Aorta (tissue), 5 donors: ENCODE measurements around the gene FOLR3. TPM values are rescaled to one million over a fixed set of nuclear protein-coding genes. Genes with fewer than 3 reads are reported as not detected.
"Not testable (repeated sequence)": the region's sequence is repeated elsewhere in the genome, so short reads cannot be mapped to it uniquely, and the experiment has no call there.

Source experiments
- ATAC-seq: fragments of 200-7000 bp; cut with Tn5 transposase; one replicate; pipeline ENCODE4 v1.9.1; 2022; ENCODE audit warnings: moderate library complexity; ENCODE audit not compliant: low FRiP score
- DNase-seq, 2 donors: peaks; one replicate each; pipeline ENCODE4 v3.0.0-alpha.2; 2020
- H3K27ac ChIP-seq, 2 donors: one replicate each; pipeline ENCODE4 v1.5.1; 2013; ENCODE audit warnings: low read length in 2 of 2, mild to moderate bottlenecking in 2 of 2, moderate library complexity in 2 of 2, control low read depth in 1 of 2, inconsistent platforms in 1 of 2, low read depth in 1 of 2
- H3K27me3 ChIP-seq, 2 donors: one replicate each; pipeline ENCODE4 v1.6.1; 2013; ENCODE audit warnings: control low read depth in 1 of 2, low read length in 1 of 2, mild to moderate bottlenecking in 1 of 2, moderate library complexity in 1 of 2; ENCODE audit not compliant: insufficient read depth in 2 of 2, control insufficient read depth in 1 of 2
- H3K36me3 ChIP-seq, 2 donors: one replicate each; pipeline ENCODE4 v1.6.1; 2013; ENCODE audit warnings: control low read depth in 1 of 2, low read length in 1 of 2, mild to moderate bottlenecking in 1 of 2; ENCODE audit not compliant: insufficient read depth in 2 of 2, control insufficient read depth in 1 of 2
- H3K4me1 ChIP-seq, 2 donors: one replicate each; pipeline ENCODE4 v1.6.1; 2013; ENCODE audit warnings: low read length in 2 of 2, control low read depth in 1 of 2, mild to moderate bottlenecking in 1 of 2, moderate library complexity in 1 of 2; ENCODE audit not compliant: insufficient read depth in 2 of 2, control insufficient read depth in 1 of 2
- H3K4me3 ChIP-seq, 2 donors: one replicate each; pipeline ENCODE4 v1.5.1; 2013; ENCODE audit warnings: low read length in 2 of 2, control low read depth in 1 of 2, mild to moderate bottlenecking in 1 of 2
- H3K9me3 ChIP-seq: one replicate; pipeline ENCODE4 v1.6.1; 2013; ENCODE audit warnings: mild to moderate bottlenecking, low read length; ENCODE audit not compliant: control insufficient read depth
- WGBS, 2 donors: extraction: QIAGEN DNeasy Blood & Tissue Kit; methylation state at CpG; one replicate each; pipeline ENCODE4 v1.1.7; 2013; 5-methylcytosine and 5-hydroxymethylcytosine counted together
- intact Hi-C, 2 donors: fragments of 100-400 bp; cut with DNase I; formaldehyde crosslinking; loops; one replicate each; pipeline versions ENCODE4 v1.14.2 to v1.15.0; 2022
- polyA plus RNA-seq, 2 donors: library from polyadenylated mRNA; stranded (reverse); fragments of 200-250 nt; gene quantifications; one replicate each; pipeline ENCODE4 v1.2.3, GENCODE V29; 2013
- total RNA-seq, 2 donors: library from RNA; stranded (reverse); fragmentation: NEBNext Ultra II Directional; extraction: Animal tissue kit (Norgen Biotek cat#: 25700); gene quantifications; one replicate each; pipeline ENCODE4 v1.2.1, GENCODE V29; 2021
- donor health status: healthy with polysubstance abuse.
- donor health status: Bipolar disorder and iron deficiency.
- donor health status: DM: no; HTN: no; CAD: no.
- donor health status: DM: no; HTN: no; CAD: no.
- donor health status: DM: yes; HTN: yes; CAD: no.

The FOLR3 gene
- total and polyA plus RNA-seq, 4 donors: 4.7 TPM; not detected in 3

DNA sequence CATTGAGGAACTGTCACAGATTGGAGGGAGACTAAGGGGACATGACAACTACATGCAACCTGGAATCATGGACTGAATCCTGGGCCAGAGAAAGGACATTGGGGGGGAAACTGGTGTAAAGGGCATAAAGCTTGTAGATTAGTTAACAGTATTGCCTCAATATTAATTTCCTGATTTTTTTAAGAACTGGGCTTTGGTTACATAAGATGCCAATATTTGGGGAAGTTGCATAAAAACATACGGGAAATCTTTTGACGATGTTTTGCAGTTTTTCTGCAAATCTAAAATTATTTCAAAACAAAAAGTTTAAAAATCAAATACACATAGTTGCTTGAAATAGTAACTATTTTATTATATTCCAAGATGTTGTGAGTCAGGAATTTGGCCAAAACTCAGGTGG, 2.9 kb upstream of the FOLR3 start:
- Histone ChIP-seq H3K27ac (no peak overlapping the region), H3K36me3 (no peaks in the 10 kb centered on the region), H3K9me3 (no peaks in the 10 kb centered on the region), H3K4me1 (no peaks in the 10 kb centered on the region), H3K4me3 (no peak overlapping the region), H3K27me3 (peaks cover 0 to 1% of the 10 kb centered on the region in 2 donors)
- ATAC-seq (no peak), DNase-seq (no peak)
- WGBS, 2 donors: 80 to 85% methylated on average over 2 of the region's 2 CpGs
- intact Hi-C loops: no loop called here

DNA sequence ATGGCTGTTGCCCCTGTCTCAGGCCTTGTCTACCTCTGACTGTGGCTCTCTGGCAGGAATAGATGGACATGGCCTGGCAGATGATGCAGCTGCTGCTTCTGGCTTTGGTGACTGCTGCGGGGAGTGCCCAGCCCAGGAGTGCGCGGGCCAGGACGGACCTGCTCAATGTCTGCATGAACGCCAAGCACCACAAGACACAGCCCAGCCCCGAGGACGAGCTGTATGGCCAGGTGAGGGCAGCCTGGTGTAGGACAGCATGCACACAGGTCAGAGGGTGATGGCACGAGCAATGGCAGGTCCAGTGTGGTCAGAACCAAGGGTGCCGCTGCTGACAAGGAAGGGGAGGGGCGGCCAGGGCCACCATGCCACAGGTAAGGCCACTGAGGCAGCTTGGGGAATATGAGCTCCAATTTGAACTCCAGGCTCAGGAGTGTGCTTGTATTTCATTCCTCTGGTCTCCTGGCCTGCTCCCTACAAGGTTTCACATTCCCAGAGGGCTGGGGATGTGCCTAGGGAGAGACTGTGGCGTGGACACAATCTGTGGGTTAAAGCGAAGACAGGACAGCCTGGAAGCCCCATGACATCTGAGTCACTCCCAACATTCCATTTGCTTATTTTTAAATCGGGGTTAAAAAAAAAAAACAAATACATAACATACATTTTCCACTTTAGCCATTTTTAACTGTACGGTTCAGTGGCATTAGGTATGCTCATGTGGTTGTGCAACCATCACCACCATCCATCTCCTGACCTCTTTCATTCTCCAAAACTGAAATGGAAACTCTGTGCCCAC, 562 bp downstream of the FOLR3 start:
- H3K27ac ChIP-seq: no peak overlapping the region
- no peak overlapping the region for H3K4me3 ChIP-seq
- DNase-seq: no peak
- intact Hi-C loops: no loop called here
- H3K27me3 ChIP-seq: peaks cover 0 to 1% of the 10 kb centered on the region in 2 donors
- no peaks in the 10 kb centered on the region for H3K9me3 ChIP-seq
- no peaks in the 10 kb centered on the region for H3K4me1 ChIP-seq
- 87 to 88% methylated on average over 14 of the region's 14 CpGs for WGBS, 2 donors
- H3K36me3 ChIP-seq: no peaks in the 10 kb centered on the region
- no peak for ATAC-seq

DNA sequence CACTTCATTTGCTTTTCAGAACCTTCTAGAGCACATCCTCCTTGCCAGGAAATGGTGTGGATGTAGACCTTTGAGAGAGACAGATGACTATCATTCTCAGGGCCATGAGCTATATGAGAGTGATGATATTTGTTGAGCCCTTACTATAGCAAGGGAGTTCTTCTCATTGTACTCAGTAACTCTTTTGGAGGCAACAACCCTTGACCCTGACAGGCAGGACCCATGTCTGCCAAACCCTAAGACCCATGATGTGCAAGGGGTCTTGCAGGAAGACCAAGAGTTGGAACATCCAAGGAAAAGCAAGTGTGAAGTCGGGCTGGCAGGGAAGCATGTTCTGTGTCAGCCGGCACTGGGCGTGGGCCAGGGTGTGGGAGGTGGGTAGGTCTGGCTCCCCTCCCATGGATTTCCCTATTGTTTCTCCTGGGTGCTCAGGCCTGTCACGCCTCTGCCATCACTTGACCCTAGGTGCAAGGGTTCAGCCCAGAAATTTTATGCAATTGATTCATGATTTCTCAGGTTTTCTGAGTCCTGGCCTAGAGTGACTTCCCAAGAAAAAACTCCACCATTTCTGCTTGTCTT, 1.2 kb downstream of the FOLR3 start:
- DNase-seq (no peak), ATAC-seq (no peak)
- H3K4me1 ChIP-seq: no peaks in the 10 kb centered on the region
- peaks cover 0 to 1% of the 10 kb centered on the region in 2 donors for H3K27me3 ChIP-seq
- no peak overlapping the region for H3K4me3 ChIP-seq
- WGBS, 2 donors: 87 to 91% methylated on average over 4 of the region's 4 CpGs
- H3K27ac ChIP-seq: no peak overlapping the region
- no peaks in the 10 kb centered on the region for H3K36me3 ChIP-seq
- intact Hi-C loops: no loop called here
- H3K9me3 ChIP-seq: no peaks in the 10 kb centered on the region

DNA sequence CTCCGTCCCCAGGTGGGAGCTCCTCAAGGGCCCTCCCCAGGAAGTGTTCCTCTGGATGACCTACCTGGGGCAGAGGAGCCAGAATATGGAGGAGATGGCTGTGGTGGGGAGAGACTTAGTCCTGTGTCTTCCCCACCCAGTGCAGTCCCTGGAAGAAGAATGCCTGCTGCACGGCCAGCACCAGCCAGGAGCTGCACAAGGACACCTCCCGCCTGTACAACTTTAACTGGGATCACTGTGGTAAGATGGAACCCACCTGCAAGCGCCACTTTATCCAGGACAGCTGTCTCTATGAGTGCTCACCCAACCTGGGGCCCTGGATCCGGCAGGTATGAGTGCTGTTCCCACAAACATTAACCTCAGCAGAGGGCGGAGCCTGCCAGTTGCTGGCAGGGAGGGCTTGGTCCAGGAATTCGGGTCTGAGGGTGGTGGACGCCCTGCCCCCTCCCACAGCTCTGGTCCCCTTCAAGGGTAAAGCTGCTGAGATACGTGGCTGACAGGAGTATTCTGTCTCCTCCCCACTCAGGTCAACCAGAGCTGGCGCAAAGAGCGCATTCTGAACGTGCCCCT, 3.4 kb downstream of the FOLR3 start:
- H3K9me3 ChIP-seq: no peaks in the 10 kb centered on the region
- WGBS, 2 donors: 86 to 88% methylated on average over 10 to 12 of the region's 12 CpGs
- H3K4me1 ChIP-seq: no peaks in the 10 kb centered on the region
- no peak overlapping the region for H3K27ac ChIP-seq
- H3K4me3 ChIP-seq: no peak overlapping the region
- DNase-seq (no peak), ATAC-seq (no peak)
- no peaks in the 10 kb centered on the region for H3K36me3 ChIP-seq
- intact Hi-C loops: no loop called here
- H3K27me3 ChIP-seq: no peaks in the 10 kb centered on the region

DNA sequence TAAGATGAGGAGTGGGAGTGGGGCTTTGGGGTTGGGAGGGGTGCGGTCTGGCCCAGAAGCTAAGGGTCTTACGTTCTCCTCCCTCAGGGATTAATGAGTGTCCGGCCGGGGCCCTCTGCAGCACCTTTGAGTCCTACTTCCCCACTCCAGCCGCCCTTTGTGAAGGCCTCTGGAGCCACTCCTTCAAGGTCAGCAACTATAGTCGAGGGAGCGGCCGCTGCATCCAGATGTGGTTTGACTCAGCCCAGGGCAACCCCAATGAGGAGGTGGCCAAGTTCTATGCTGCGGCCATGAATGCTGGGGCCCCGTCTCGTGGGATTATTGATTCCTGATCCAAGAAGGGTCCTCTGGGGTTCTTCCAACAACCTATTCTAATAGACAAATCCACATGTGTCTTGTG, 4.0 kb downstream of the FOLR3 start:
- no peaks in the 10 kb centered on the region for H3K27me3 ChIP-seq
- intact Hi-C loops: no loop called here
- WGBS, 2 donors: 92 to 96% methylated on average over 8 to 11 of the region's 11 CpGs
- H3K9me3 ChIP-seq: no peaks in the 10 kb centered on the region
- DNase-seq (no peak), ATAC-seq (no peak)
- no peak overlapping the region for H3K27ac ChIP-seq
- no peaks in the 10 kb centered on the region for H3K4me1 ChIP-seq
- no peaks in the 10 kb centered on the region for H3K36me3 ChIP-seq
- H3K4me3 ChIP-seq: no peak overlapping the region

DNA sequence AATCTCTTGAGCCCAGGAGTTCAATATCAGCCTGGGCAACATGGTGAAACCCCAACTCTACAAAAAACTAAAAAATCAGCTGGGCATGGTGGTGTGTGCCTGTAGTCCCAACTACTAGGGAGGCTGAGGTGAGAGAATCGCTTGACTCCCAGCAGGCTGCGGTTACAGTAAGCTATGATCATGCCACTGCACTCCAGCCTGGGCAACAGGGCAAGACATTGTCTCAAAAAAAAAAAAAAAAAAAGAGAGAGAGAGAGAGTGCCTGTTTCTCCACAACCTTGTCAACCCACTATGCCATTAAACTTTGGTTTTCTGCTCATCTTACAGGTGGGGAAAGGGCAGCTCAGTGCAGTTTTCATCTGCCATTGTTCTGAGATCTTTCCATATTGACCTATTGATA, 5.1 kb downstream of the FOLR3 start:
- no peak for ATAC-seq
- Histone ChIP-seq H3K4me1 (no peaks in the 10 kb centered on the region), H3K36me3 (no peaks in the 10 kb centered on the region), H3K27me3 (no peaks in the 10 kb centered on the region), H3K4me3 (no peak overlapping the region), H3K27ac (no peak overlapping the region), H3K9me3 (no peaks in the 10 kb centered on the region)
- DNase-seq: no peak
- intact Hi-C loops: no loop called here
- 90 to 91% methylated on average over 2 of the region's 2 CpGs for WGBS, 2 donors

DNA sequence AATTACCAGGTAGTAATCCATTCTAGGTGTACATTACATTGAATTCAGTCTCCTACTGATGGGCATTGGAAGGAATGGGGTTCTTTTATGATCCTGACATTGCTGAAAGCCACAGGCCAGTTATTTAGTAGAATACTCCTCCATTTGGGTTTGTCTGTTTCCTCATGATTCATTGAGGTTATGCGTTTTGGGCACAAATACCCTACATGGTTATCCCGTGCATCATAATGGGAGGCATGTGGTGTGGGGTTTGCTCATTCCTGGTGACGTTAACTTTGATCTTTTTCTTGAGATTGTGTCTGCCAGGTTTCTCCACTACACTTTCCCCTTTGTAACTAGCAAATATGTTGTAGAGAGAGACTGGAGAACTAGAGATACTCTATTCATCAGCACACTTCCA, 5.5 kb downstream of the FOLR3 start:
- Histone ChIP-seq H3K4me3 (no peak overlapping the region), H3K4me1 (no peaks in the 10 kb centered on the region), H3K36me3 (no peaks in the 10 kb centered on the region), H3K9me3 (no peaks in the 10 kb centered on the region), H3K27ac (no peak overlapping the region), H3K27me3 (no peaks in the 10 kb centered on the region)
- ATAC-seq (no peak), DNase-seq (no peak)
- 69% methylated on average over 3 of the region's 3 CpGs for WGBS, 2 donors
- intact Hi-C loops: no loop called here

DNA sequence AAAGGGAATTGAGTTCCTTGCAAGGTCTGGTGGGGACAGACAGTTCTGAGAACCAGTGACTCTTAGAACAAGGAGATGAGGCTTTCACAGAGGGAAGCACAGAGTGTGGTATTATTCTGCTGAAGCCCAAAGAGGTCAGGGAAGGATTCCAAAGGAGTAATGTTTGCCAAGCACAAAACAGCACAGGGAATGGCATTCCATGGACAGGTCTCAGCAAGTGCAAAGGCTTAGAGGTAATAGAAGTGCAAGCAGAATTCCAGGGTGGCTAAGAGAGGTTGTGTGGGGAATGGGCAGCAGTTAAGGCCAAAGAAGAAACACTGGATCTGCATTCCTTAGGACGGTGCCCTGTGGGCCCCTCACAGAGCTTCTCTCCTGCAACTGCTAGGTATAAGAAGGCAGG, 6.6 kb downstream of the FOLR3 start:
- H3K36me3 ChIP-seq, DNase-seq, intact Hi-C loops, H3K4me3 ChIP-seq, H3K27me3 ChIP-seq, H3K9me3 ChIP-seq, H3K4me1 ChIP-seq, H3K27ac ChIP-seq, ATAC-seq: not testable (repeated sequence)
- 35% methylated on average over 1 of the region's 1 CpG; no CpG with 5 or more reads in 1 of the 2 donors for WGBS, 2 donors

DNA sequence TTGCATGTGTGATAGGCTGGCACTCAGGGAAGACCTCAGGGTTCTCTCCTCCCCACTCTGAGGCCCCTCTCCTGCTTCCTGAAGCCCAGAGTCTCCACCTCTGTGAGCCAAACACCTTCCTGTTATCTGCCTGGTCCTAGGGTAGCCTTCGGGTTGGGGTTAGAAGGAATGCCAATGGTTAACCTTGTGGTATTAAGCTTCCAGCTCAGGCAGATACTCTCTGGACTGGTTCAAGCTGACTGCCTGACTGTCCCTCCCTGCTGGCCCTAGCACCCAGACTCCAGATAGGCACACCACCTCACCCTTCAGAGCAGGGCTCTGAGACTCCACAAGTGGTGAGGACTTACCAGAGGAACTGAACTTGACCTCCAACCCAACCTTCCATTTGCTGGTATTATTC, 7.0 kb downstream of the FOLR3 start:
- H3K4me3 ChIP-seq, H3K9me3 ChIP-seq, intact Hi-C loops, H3K4me1 ChIP-seq, H3K27ac ChIP-seq, ATAC-seq, H3K36me3 ChIP-seq, DNase-seq, H3K27me3 ChIP-seq: not testable (repeated sequence)
- 85 to 88% methylated on average over 1 of the region's 1 CpG for WGBS, 2 donors
